GM13977 (cell line): Measurements from ENCODE around the gene EFCAB13.

Experiments used
- DNase-seq: peaks from one replicate; pipeline ENCODE4 v3.0.0; 2012; ENCODE audit warnings: low spot score
- in situ Hi-C: fragments of 300-500 bp; cut with MboI; formaldehyde crosslinking; loops from one replicate; pipeline ENCODE4 v1.12.0; 2022; ENCODE audit warnings: low sequenced_read_pairs, low pct_unique_long_range_greater_than_20kb, mixed read lengths, inconsistent platforms; ENCODE audit not compliant: unreplicated experiment
- TF ChIP-seq, protein P1 (sequence below): IDR thresholded peaks from 2 replicates; pipeline ENCODE4 v1.5.1; 2012; ENCODE audit warnings: mild to moderate bottlenecking, control low read depth; ENCODE audit not compliant: insufficient read depth; ENCODE audit errors: extremely low read depth, missing control alignments

EFCAB13 gene

DNA sequence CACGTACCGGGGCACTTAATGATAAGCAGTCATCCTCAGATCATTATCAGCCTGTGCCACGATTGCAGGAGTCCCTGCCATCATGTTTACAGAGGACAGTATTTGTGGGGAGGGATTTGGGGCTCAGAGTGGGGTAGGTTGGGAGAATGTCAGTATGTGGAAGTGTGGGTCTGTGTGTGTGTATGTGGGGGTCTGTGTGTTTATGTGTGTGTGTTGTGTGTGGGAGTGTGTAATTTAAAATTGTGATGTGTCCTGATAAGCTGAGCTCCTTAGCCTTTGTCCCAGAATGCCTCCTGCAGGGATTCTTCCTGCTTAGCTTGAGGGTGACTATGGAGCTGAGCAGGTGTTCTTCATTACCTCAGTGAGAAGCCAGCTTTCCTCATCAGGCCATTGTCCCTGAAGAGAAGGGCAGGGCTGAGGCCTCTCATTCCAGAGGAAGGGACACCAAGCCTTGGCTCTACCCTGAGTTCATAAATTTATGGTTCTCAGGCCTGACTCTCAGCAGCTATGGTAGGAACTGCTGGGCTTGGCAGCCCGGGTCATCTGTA is 13.5 kb upstream of the EFCAB13 start:
- TF ChIP-seq, protein P1, sequence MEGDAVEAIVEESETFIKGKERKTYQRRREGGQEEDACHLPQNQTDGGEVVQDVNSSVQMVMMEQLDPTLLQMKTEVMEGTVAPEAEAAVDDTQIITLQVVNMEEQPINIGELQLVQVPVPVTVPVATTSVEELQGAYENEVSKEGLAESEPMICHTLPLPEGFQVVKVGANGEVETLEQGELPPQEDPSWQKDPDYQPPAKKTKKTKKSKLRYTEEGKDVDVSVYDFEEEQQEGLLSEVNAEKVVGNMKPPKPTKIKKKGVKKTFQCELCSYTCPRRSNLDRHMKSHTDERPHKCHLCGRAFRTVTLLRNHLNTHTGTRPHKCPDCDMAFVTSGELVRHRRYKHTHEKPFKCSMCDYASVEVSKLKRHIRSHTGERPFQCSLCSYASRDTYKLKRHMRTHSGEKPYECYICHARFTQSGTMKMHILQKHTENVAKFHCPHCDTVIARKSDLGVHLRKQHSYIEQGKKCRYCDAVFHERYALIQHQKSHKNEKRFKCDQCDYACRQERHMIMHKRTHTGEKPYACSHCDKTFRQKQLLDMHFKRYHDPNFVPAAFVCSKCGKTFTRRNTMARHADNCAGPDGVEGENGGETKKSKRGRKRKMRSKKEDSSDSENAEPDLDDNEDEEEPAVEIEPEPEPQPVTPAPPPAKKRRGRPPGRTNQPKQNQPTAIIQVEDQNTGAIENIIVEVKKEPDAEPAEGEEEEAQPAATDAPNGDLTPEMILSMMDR: no peak
- DNase-seq: no peak
- in situ Hi-C loops: loop anchor here (10.0 kb wide), 1 partner anchor 75 kb away; no protein-coding TSS in a partner anchor

DNA sequence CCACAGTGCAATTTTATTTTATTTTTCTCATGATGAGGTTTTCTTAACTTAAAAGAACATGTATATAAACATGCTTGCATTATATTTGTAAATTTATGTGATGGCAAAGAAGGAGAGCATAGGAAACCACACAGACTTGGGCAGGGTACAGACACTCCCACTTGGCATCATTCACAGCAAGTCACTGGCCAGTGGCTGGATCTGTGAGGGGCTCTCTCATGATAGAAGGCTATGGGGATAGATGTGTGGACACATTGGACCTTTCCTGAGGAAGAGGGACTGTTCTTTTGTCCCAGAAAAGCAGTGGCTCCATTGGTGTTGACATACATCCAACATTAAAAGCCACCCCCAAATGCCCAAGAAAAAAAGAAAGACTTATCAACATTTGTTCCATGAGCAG is 12.3 kb upstream of the EFCAB13 start:
- DNase-seq: no peak
- in situ Hi-C loops: loop anchor here (10.0 kb wide), 1 partner anchor 77 kb away; no protein-coding TSS in a partner anchor
- TF ChIP-seq, protein P1: no peak

DNA sequence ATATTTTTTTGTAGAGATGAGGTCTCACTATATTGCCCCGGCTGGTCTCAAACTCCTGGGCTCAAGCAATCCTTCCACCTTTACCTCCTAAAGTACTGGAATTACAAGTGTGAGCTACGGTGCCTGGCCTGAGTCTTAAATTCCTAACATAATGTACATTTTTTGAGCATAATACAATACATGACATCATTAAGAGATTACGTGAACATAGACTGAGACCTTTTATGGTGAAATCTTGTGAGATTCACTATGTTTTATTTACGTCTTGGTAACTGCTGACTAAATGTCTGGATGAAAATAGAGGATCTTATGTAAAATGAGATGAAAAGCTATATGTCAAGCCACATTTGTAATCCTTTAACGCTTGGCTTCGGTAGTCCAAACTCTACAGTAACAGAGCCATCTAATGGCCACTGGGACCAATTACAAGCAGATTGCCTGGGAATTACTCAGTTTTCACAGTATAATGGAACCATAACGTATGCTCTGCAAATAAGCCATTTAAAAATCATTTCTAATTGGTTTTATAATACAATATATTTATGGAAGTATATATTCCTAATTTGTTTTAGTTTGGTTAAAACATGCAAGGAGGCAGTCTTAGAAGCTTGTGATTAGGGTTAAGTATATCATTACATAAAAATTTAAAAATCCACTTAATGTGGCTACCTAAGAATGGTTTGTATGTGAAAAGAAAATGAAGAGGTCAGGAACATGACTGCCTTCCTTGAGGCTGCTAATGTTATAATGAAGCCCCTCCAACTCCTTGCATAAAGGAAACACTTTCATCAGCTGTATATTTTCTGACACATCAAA is 8.1 kb upstream of the EFCAB13 start:
- in situ Hi-C loops: loop anchor here (10.0 kb wide), 1 partner anchor 81 kb away; no protein-coding TSS in a partner anchor
- TF ChIP-seq, protein P1: peak; percentile 86
- DNase-seq: peak; percentile 66

DNA sequence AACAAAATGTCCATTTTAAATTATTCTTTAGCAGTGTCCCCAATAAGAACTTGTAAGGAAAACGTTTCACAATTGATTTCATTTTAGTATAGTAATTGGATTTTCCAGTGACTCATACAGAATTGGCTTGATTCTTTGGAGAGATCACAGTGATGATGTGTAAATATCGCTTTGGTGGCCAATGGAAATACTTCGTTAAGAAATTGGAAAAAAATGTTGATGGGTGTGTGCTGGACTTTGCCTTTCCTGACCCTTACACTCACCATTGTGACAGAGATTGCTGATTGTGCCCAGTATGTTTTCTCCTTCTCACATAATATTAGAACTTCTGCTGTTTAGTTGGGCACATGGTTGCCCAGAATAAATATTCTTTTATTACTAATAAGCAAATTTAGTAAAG is 7.4 kb upstream of the EFCAB13 start:
- TF ChIP-seq, protein P1: no peak
- DNase-seq: no peak
- in situ Hi-C loops: loop anchor here (10.0 kb wide), 1 partner anchor 82 kb away; no protein-coding TSS in a partner anchor

DNA sequence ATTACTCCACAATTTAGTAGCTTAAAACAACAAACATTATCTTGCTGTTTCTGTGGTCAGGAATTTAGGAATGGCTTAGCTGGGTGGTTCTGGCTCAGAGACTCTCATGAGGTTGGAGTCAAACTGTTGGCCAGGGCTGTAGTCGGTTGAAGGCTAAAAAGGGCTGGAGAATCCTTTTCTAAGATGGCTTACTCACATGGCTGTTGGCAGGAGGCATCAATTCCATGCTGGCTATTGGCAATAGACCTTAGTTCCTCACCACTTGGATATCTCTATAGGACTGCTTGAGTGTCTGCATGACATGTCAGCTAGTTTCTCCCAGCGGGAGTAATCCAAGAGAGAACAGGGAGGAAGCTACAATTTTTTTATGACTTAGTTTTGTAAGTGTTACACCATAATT is 6.6 kb upstream of the EFCAB13 start:
- DNase-seq: no peak
- TF ChIP-seq, protein P1: no peak
- in situ Hi-C loops: loop anchor here (10.0 kb wide), 1 partner anchor 82 kb away; no protein-coding TSS in a partner anchor

DNA sequence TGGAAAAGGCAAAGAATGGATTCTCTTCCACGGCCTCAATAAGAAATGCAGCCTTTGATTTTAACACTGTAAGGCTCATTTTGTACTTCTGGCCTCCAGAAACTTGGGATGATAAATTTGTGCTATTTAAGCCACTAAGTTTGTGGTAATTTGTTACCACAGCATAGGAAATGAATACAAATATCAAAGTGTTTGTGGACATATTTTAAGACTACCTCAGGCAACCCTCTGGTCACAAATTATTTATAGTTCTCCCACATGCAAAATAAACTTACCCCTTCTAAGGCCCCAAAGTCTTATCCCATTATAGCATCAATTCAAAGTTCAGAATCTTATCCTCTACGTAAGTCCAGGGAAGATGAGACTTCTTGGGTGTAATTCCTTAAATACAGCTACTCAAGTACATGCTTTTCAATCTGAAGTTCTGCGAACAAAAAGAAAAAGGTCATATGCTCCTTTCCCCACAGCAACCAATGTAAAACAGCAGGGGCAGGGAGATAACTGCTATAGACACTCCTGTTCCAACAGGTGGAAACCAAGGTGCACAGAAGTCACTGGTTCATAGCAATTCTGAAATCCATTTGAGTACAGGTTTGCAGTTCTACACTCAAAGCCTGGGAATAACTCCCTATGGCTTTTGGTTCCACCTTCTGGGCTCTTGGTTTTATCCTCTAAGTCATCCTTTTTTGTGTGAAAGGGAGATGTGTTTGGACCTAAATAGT is 5.4 kb upstream of the EFCAB13 start:
- in situ Hi-C loops: loop anchor here (10.0 kb wide), 1 partner anchor 84 kb away; no protein-coding TSS in a partner anchor
- TF ChIP-seq, protein P1: peak; percentile 26
- DNase-seq: no peak
